ENCODE measurements around the gene PDE7B.

The PDE7B gene

DNA sequence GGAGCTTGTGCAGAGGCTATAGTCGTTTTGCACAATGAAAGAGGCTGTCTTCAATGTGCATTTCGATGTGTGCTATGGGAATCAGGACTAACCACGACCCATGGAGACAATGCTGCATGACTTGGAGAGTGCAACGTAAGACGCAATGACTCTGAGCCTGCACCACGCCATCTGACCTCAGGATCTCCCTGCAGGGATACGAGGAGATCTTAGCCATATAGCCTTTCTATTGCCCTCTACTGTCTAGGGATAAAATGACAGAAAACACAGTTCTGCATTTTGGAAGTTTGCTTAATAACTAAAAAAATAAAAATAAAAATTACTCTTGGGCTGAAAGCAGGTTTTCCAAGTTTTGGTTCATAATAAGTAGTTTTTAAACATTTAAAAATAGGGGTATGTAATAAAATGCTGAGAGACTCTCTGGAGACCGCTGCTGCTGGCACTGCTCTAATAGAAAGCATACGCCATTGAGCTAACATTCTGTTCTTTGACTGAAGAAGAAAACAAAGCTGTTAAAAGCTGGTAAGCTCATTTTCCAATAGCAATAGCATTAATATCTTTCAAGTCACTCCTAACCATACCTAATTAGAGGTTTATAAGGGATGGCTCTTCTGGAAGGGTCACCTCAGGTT lies 87.2 kb downstream of the PDE7B start:
- no peak for DNase-seq

DNA sequence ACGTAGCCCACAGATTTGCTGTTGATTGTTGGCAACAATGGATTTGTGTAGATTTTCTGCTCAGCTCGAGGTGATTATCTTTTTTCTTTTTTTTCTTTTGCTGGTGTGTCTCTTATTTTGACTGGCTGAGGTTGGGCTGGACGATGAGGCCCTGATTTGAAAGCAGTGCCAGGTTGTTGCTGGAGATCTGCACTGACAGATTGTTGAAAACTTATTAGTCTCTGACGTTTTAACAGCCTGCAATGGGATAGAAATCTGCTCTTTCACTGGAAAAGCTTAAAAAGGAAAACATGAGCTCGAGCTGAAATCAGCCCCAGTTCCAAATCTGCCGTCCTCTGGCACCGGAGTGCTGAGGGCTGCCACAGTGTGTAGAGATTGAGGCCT lies 87.7 kb downstream of the PDE7B start:
- DNase-seq: no peak

DNA sequence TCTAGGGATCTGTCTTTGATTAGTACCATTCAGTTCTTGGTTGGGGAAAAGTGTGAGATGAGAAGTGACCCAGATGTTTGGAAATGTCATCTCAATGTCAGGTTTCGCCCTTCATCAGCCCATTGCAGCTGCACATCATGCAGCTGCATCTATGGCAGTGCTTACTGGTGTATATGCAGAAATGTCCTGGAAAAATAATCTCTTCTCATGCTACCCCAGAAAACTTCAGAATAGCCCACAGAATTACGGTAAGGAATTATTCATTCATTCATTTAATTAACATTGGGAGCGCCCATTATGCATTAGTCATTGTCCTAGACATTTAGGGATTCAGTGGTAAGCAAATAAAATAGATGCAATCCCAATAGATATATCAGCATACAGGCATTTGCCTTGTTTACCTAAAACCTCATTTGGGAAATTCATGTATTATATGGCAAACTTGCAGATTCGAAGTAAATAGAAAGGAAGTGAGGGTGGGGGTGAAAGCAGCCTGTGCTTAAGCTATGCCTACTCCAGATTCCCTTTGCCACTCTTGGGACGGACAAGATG lies 89.2 kb downstream of the PDE7B start:
- no peak for DNase-seq

DNA sequence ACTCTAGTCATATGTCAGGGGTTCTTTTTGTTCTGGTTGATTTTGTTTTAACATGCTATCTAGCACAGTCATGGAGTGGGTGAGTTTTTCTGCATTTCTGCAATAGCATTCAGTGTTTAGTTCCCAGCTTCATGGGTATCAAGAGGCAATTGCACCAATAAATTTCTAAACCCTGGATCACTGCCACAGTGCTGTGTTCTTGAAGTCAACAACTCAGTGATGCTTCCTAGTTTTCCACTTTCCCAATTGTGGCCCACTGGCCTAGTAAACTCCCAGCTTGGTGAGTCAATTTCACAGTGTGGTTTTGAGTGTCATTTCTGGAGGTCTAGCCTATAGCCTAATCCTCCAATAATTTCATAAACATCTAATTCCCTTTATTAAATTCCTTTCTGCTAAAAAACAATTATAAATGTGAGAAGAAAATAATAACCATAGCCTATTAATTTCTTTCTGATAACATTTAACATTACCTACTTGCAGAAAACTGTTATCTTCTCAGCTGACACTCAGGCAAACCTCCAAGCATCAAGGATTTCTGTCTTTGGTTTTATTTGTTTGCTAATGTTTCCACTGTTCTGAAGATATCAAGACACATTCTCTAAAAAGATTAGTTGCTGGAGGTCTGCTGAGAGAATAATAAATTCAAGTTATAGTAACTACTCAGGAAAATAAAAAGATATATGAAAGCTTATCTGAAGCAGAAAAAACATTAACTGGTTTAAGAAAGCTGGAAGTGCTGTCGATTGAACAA lies 89.9 kb downstream of the PDE7B start:
- no peak for DNase-seq

DNA sequence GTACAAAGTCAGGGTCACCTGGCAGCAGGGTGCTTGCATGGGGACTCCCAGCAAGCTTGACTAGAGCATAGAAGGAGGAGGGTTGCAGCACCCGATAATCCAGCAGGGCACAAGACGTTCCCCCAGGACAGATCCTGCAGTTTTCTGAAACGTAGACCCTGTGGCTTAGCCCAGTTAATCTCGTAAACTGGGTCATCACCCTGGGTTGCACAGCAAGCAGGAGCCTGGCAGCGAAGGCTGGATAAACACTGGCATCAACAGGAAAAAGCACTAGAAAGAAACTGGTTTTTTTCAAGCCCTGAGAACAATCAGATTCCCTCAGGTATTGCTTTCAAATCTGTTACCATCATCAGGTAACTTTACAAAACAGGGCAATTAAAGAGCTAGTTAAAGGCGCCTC lies 92.6 kb downstream of the PDE7B start:
- no peak for DNase-seq

DNA sequence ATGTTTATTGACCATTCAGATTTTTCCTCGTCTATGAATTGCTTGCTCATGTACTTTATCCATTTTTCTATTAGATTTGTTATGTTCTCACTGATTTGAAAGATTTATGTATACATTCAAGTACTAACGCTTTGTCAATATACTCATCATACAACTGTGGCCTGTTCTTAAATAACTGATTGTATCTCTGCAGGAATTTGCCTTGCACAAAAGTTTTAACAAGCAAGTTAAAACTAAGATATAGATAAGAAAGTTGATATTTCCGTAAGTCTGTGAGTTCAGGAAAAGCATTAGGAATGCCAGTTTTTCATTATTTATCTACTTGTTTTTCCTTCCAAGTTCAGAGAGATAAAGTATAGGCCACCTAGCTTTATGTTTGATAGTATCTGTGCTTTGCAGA lies 95.2 kb downstream of the PDE7B start:
- no peak for DNase-seq

DNA sequence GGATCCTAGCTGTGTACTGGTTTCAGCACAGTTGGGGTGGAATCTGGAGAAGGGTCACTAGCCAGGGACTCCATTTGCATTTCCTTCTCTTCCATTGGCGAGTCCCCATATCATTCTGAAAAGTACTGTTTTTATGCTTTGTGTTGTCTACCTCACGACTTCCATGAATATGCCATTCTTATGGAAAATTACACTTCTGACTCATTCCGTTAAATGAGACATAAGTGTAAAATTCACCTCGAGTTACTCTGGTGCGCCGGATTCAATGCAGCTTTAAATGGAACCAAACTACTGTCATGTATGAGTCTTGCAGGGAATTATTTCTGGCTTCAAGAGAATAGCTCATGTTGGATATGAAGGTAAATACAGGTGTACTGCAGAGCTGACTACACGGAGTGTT lies 99.2 kb downstream of the PDE7B start:
- no peak for DNase-seq

DNA sequence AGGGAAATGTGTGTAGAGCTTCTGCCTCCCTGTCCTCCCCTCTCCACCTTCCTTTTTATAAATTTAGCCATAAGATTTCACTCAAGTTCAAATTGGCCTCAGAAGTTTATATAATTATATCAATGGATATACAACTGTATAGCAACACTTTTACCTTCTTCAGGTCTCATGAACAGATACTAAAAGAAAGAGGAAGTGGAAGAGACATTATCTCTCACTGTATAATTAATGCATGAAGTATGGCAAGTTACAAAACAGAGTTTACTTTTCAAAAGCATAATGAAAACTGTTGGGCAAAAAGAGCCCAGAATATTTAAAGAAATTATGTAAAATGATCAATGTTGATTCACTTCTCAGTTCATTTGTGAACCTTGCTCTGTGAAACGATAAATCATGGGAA lies 99.7 kb downstream of the PDE7B start:
- DNase-seq: no peak

DNA sequence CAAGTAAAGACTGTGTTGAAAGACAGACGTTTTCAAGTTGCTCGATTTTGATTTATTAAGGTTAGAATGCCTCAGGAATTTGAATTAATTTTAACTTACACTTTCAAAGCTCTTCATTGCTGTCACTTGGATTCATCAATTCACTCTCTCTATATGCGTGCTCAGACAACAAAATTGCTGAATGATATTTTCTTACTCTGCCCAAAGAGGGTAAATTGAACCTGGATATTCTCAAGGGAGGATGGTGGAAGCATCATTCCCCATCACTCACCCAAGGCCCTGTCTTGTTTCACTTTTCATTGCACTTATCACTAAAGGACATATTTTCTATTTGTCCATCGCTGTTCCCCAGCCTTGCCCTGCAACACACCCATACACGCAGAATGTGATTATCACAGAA lies 102.3 kb downstream of the PDE7B start:
- DNase-seq: no peak

DNA sequence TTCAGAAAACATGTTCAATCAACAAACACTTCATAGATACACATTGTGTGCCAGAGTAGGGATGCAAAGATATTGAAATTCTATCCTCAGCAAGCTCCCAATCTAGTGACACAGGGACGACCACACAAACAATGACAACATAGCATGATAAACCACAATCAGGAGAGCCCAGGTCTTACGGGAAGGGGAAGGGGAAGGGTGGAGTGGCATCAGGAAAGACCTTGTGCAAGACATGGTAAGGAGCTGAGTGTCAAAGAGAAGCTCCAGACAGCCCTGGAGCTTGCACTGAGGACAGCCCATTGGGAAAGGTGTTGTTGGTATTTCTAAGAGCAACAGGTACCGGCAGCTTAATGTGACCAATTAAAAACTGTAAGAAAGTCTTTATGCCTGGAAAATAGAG lies 103.6 kb downstream of the PDE7B start:
- no peak for DNase-seq

DNA sequence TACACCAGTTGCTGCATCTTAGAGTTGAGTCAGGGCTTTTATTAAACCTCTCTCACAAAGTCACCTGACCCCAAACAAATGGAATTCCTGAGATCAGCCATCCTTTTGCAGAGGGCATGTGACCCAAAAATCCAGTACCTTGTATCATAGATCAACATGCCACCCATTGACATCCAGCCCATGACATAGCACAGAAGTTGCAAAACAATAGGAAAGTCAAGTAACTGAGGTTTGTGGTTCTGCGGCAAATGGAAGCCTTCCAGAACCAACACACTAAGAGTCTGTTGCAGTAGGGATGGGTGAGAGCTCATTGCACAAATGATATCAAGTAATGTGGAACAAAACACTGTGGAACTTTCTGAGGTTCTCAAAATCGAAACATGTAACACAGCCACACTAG lies 111.2 kb downstream of the PDE7B start:
- DNase-seq: no peak

DNA sequence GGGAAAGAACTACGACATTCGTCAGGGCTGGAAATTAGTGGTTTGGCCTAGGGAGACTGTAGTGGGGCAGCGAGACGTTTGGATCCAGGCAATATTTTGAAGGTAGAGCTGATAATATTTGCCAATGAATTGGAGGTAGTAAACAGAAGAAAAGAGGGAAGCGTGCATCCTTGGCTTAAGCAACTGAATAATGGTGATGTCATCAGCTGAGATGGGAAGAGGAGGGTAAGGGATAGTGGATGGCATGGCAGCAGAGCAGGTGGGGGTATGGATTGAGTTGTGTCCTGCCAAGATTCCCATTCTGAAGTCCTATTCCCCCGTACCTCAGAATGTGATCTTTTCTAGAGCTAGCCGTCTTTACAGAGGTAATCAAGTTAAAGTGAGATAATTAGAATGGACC lies 119.2 kb downstream of the PDE7B start:
- DNase-seq: no peak

DNA sequence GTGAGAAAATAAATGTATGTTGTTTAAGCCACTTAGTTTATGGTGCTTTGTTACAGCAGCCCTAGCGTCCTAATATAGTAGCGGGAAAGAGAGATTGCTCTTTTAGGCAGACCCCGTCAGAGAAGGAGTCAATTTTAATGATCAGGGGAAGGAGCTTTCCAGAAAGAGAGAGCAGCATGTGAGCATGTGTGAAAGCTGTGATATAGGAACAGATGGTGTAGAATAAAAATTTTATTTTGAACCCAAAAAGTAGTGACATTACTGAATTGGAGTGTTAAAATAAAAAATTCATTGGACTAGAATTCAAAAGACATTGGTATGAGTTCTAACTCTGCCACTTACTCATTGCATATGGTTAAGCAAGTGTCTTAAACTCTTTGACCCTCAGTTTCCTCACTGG lies 119.8 kb downstream of the PDE7B start:
- DNase-seq: no peak

DNA sequence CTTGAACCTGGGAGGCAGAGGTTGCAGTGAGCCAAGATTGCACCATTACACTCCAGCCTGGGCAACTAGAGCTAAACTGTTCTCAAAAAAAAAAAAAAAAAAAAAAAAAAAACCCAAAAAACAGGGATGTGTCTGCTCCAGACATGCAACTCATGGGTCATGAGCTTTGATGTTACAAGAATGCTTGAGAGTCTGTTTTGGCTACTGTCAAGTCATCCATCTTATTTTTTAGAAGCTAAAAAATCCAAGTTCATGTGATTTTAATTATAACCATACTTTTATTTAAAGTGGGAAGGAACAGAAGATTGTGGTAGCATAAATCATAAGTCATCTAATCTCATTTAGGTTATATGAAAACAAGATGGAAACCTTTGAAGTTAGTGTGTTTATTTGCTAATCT lies 120.6 kb downstream of the PDE7B start:
- no peak for DNase-seq

DNA sequence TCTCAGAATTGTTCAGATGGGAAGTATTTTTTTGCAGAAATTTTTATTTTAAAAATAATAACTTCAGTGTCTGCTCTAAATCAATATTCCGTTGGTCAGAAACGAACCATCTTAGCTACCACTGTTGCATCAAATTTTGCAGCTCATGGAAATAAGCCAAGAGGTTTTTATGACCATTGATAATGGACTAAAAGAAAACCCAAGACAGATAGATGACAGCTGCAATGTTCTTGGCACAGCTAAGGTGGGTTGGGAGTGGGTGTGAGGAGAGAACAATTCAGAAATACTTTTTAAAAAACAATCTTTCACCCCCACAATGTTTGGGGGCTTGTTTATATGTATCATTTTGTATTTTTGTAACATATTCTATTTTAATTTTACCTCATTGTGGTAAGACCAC lies 121.1 kb downstream of the PDE7B start:
- no peak for DNase-seq

DNA sequence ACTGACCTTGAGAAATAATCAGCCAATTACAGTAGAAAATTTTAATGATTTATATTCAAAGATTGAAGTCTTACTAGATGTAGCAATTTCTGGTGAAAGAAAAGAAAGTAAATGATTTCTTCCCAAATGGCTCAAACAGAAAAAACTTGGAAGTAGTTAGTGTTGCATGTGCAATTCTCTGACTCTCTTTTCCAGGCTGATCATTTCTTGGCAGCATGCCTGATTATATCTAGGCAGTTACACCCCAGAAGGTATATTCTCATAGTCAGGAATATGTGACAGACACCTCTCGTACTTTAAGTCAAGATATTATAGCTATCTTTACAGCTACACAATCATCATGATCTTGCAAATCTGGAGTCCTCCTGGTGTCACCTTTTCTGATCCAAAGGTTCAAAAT lies 122.9 kb downstream of the PDE7B start:
- no peak for DNase-seq

DNA sequence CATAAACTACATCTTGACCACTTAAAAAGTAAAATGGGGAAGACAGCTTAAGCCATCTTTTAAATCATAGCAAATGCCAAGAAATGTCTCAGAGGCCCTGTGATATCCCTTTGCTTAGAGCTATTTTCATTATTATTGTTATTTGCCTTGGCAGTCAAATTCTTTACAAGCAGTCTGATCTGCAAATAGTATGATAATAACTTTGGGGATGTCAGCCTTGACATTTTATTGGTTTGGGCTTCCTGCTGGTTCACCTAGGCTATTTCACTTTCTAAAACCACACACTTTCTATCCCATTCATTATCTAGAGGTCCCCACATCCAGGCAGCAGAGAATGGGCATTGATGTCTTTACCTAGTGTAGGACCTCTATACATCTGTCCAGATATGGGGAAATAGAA lies 125.1 kb downstream of the PDE7B start:
- no peak for DNase-seq

DNA sequence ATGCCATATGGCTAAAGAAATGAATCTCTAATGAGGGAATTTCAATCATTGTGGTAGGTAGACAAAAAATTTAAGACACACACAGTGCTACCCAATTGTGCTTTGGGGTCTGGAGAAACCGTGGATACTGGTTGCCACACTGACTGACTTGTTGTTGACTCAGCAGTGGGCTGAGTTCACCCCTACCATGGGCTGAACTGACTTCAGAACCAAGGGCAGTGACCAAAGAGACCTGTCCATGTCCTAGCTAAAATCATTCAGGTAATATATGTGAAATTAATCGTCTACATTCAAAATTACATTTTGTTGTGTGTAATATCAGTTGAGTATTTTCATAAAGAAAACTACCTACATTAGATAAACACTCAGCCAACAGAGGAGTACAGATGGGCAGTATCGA lies 131.6 kb downstream of the PDE7B start:
- no peak for DNase-seq

DNA sequence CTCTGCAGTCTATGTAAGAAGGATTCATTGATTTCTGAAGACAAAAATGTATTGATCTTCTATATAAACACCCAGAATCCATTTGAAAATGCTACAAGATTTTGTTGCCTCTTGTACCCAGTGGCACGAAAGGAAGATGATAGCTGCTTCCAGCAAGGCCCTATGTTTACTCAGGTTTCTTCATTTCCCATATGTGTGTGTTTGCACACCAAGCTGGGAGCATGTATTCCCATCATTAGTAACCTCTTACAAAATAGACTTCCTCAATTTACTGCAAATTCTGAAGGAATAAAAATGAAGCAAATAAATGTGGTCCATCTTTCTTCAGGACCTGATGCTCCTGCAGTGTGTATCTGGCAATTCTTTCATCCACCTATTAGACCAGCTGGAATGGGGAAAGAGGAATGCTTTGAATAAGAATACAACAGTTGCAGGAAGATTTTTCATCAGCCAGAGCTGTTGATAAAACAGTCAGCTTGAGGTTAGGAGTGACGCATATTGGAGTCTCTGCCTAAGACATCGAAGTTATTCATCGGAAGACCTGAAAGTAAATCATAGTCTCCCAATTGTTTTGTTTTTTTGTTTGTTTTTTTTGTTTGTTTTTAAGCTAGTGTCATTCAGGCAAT lies 132.3 kb downstream of the PDE7B start:
- DNase-seq: no peak

DNA sequence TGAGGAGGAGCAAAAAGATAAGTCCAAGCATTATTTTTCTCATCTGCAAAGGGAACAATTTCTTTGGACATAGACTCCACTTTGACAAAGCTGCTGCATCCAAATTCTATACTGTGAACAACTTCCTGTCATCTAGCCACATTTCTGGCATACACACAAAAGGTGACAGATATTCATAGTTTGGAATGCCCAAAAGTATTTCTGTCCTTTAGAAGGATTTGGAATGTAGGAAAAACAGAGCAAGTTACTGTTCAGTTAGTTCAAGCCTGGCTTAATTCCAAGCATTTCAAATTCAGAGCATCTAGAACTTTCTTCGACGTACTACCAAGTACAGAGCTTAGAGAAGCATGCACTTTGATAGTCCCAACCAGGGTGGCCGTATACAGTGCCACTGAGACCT lies 134.0 kb downstream of the PDE7B start:
- no peak for DNase-seq

DNA sequence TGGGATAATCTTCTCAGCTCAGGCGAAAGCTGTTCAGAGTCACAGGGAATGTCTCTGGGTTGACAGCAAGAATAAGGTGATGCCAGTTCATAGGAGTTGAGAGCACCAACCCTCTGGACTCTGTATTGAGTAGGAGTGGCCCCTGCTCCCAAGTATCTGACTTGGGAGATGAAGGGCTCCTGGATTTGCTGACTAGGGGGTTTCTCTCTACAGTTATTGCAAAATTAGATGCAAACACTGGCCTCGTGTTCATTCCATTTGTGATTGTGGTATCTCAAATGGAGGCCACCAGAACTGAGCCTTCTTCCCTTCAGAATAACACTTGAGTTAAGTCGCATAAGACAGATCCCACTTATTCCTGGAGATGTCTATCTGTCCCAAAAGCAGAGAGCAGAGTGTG lies 135.7 kb downstream of the PDE7B start:
- DNase-seq: no peak

DNA sequence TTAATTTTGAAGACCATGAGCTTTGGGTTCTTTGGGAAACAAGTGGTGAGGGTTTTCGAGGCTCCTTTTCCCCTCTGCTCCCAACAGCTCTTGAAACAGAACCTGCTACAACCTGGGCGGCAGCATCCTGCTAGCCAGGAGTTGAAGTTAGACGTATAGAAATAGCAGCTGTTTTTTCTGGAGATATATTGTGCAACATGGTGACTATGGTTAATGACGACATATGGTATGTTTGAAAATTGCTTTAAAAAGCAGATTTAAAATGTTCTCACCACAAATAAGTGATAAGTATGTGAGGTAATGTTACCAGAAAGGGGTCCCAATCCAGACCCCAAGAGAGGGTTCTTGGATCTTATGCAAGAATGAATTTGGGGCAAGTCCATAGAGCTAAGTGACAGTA lies 138.9 kb downstream of the PDE7B start:
- DNase-seq: no peak

DNA sequence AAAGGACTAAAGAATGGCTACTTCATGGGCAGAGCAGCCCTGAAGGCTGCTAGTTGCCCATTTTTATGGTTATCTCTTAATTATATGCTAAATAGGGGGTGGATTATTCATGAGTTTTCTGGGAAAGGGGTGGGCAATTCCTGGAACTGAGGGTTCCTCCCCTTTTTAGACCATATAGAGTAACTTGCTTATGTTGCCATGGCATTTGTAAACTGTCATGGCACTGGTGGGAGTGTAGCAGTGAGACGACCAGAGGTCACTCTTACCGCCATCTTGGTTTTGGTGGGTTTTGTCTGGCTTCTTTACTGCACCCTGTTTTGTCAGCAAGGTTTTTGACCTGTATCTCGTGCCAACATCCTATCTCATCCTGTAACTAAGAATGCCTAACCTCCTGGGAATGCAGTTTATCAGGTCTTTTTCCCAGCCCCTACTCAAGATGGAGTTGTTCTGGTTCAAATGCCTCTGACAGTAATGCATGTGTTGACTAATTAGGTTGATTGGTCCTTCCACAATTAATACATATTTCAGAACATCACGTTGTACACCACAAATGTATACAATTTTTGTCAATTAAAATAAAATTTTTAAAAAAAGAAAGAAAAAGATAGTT lies 139.5 kb downstream of the PDE7B start:
- no peak for DNase-seq

DNA sequence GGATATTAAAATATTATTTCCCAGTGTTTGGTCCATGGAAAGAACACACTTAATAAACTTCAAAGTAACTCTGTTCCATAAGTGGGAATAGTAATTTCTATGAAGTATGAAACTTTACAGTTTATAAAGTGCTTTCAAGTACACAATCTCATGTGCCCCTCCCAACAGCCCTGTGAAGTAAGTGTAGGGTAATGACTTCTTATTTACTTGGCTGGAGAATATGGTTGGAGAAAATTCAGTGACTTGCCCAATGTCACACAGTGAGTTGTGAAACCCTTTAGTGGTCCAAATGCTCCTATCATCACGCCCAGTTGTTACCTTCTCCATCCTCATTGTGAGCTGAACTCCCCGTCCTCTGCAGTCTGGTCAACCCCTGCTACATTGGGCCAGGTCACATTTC lies 141.2 kb downstream of the PDE7B start:
- no peak for DNase-seq

Data from NCI-H510A treated with DMSO at 0.1 percent for 48 hours (cell line).